ENCODE results near the gene IPCEF1.

The IPCEF1 gene

GRCh38 chr6:154274168-154274567 is 82.4 kb downstream of the IPCEF1 start:
- TF ChIP-seq CTCF (IDR thresholded peaks at IDR 0.05; ENCODE audit: low read length, missing control alignments), result no peak
- H3K4me3 ChIP-seq (replicated peaks; ENCODE audit: low read depth, low read length), result no peak overlapping the region
- DNase-seq (ENCODE audit: low read depth), result no peak

GRCh38 chr6:154268486-154268885 is 88.1 kb downstream of the IPCEF1 start:
- DNase-seq (ENCODE audit: low read depth), result no peak
- no peak overlapping the region for H3K4me3 ChIP-seq (replicated peaks; ENCODE audit: low read depth, low read length)

GRCh38 chr6:154267508-154268106 is 89.0 kb downstream of the IPCEF1 start:
- H3K4me3 ChIP-seq (replicated peaks; ENCODE audit: low read depth, low read length), result no peak overlapping the region
- no peak for TF ChIP-seq CTCF (IDR thresholded peaks at IDR 0.05; ENCODE audit: low read length, missing control alignments)
- DNase-seq (ENCODE audit: low read depth), result no peak

More at GRCh38 chr6:154268486-154268885, 88.1 kb downstream of the IPCEF1 start:
- TF ChIP-seq CTCF (IDR thresholded peaks at IDR 0.05; ENCODE audit: low read length, missing control alignments), result no peak

GRCh38 chr6:154266560-154267099 is 90.0 kb downstream of the IPCEF1 start:
- H3K4me3 ChIP-seq (replicated peaks; ENCODE audit: low read depth, low read length), result no peak overlapping the region
- TF ChIP-seq CTCF (IDR thresholded peaks at IDR 0.05; ENCODE audit: low read length, missing control alignments), result no peak
- DNase-seq (ENCODE audit: low read depth), result no peak

GRCh38 chr6:154261688-154262397 is 94.8 kb downstream of the IPCEF1 start:
- no peak for TF ChIP-seq CTCF (IDR thresholded peaks at IDR 0.05; ENCODE audit: low read length, missing control alignments)
- H3K4me3 ChIP-seq (replicated peaks; ENCODE audit: low read depth, low read length), result no peak overlapping the region
- no peak for DNase-seq (ENCODE audit: low read depth)

GRCh38 chr6:154258064-154258757 is 98.4 kb downstream of the IPCEF1 start:
- H3K4me3 ChIP-seq (replicated peaks; ENCODE audit: low read depth, low read length), result no peak overlapping the region
- DNase-seq (ENCODE audit: low read depth), result no peak
- TF ChIP-seq CTCF (IDR thresholded peaks at IDR 0.05; ENCODE audit: low read length, missing control alignments), result no peak
